Upper lobe of left lung (tissue), 6 donors: ENCODE results near the gene DGLUCY. TPM values are rescaled to one million over a fixed set of nuclear protein-coding genes. Genes with fewer than 3 reads are reported as not detected.

ENCODE experiments used
- ATAC-seq, 2 donors: fragments of 200-7000 bp; cut with Tn5 transposase; one replicate each; pipeline ENCODE4 v1.9.1; 2022; ENCODE audit warnings: mild to moderate bottlenecking in 2 of 2, moderate library complexity in 2 of 2; ENCODE audit not compliant: low FRiP score in 2 of 2
- DNase-seq, 2 donors: peaks; one replicate each; pipeline ENCODE4 v3.0.0-alpha.2; 2019 to 2020
- H3K27ac ChIP-seq, 4 donors: fragments of 200-600 bp; sonication (generic); one replicate each; pipeline ENCODE4 v1.5.1; 2016 to 2019
- H3K27me3 ChIP-seq, 4 donors: fragments of 200-600 bp; sonication (generic); one replicate each; pipeline ENCODE4 v1.5.1; 2017 to 2019
- H3K36me3 ChIP-seq, 4 donors: fragments of 200-600 bp; sonication (generic); one replicate each; pipeline ENCODE4 v1.5.1; 2016 to 2019
- H3K4me1 ChIP-seq, 4 donors: fragments of 200-600 bp; sonication (generic); one replicate each; pipeline ENCODE4 v1.5.1; 2018 to 2019
- H3K4me3 ChIP-seq, 4 donors: fragments of 200-600 bp; sonication (generic); one replicate each; pipeline ENCODE4 v1.5.1; 2017 to 2019; ENCODE audit warnings: mild to moderate bottlenecking in 2 of 4, moderate library complexity in 1 of 4
- H3K9me3 ChIP-seq, 4 donors: fragments of 200-600 bp; sonication (generic); one replicate each; pipeline ENCODE4 v1.5.1; 2018 to 2019
- CTCF ChIP-seq, 6 experiments: fragments of 450-650 bp in 4 of 6; fragments of 200-600 bp in 2 of 6; sonication (generic) in 2 of 6; IDR thresholded peaks; one replicate each; pipeline ENCODE4 v1.5.1; 2016 to 2019; ENCODE audit warnings: antibody characterized with exemption in 6 of 6
- EP300 ChIP-seq, 4 donors: sonication (generic); formaldehyde crosslinking; IDR thresholded peaks; one replicate each; pipeline ENCODE4 v1.5.1; 2017; ENCODE audit warnings: antibody characterized with exemption in 4 of 4, control low read depth in 2 of 4
- POLR2A ChIP-seq, 4 donors: fragments of 450-650 bp; IDR thresholded peaks; one replicate each; pipeline ENCODE4 v1.5.1; 2016 to 2017; ENCODE audit warnings: antibody characterized with exemption in 4 of 4, mild to moderate bottlenecking in 2 of 4
- POLR2AphosphoS5 ChIP-seq, 2 donors: sonication (generic); formaldehyde crosslinking; IDR thresholded peaks; one replicate each; pipeline ENCODE4 v1.5.1; 2017; ENCODE audit warnings: antibody characterized with exemption in 2 of 2
- WGBS, 2 donors: methylation state at CpG; one replicate each; pipeline ENCODE4 v1.1.5; 2017 to 2018; 5-methylcytosine and 5-hydroxymethylcytosine counted together
- total RNA-seq, 6 donors: library from RNA; depleted of rRNA in 4 of 6; stranded (reverse); fragments of >200 nt in 4 of 6; gene quantifications; one replicate each; pipeline versions ENCODE4 v1.1.0 to v1.2.1, GENCODE V29; 2016 to 2021
- donor health status: DM: no; HTN: no; CAD: no; lungs with moderate emphysema.
- donor health status: DM: no; HTN: yes; CAD: no; lungs with severe emphysema.

DGLUCY gene
- total RNA-seq, 6 donors from 2014 or later, result 54.7 to 141 (median 80.3) TPM

- no peak for ATAC-seq
- no peaks in the 10 kb centered on the region for H3K36me3 ChIP-seq
- H3K27ac ChIP-seq, result peak overlapping the region in 1 of 4 donors; percentile 53
- no peak overlapping the region for H3K4me3 ChIP-seq
- TF ChIP-seq POLR2AphosphoS5 (IDR thresholded peaks at IDR 0.05) (no peak), CTCF (IDR thresholded peaks at IDR 0.05) (no peak), EP300 (IDR thresholded peaks at IDR 0.05) (no peak), POLR2A (IDR thresholded peaks at IDR 0.05) (no peak)
- no peaks in the 10 kb centered on the region for H3K9me3 ChIP-seq
- H3K4me1 ChIP-seq, result peaks cover 14 to 26% (median 21%) of the 10 kb centered on the region in 4 donors
- H3K27me3 ChIP-seq, result no peaks in the 10 kb centered on the region
- no peak for DNase-seq
- whole genome bisulfite sequencing, 2 donors, result 93 to 95% methylated on average over 3 of the region's 3 CpGs
These were observed 145.0 kb downstream of the DGLUCY start for GRCh38 chr14:91258876-91259275.

- Histone ChIP-seq H3K27me3 (no peaks in the 10 kb centered on the region), H3K4me3 (no peak overlapping the region), H3K36me3 (no peaks in the 10 kb centered on the region), H3K27ac (no peak overlapping the region), H3K4me1 (peaks cover 20 to 30% (median 21%) of the 10 kb centered on the region in 4 donors), H3K9me3 (no peaks in the 10 kb centered on the region)
- ATAC-seq, result no peak
- no peak for DNase-seq
- TF ChIP-seq EP300 (IDR thresholded peaks at IDR 0.05) (no peak), POLR2AphosphoS5 (IDR thresholded peaks at IDR 0.05) (peak in 1 of 2 donors; percentile 42)
- WGBS, 2 donors, result 94 to 98% methylated on average over 5 of the region's 5 CpGs
These were observed 147.2 kb downstream of the DGLUCY start for GRCh38 chr14:91261115-91261514.

- Histone ChIP-seq H3K27ac (no peak overlapping the region), H3K27me3 (no peaks in the 10 kb centered on the region), H3K4me3 (no peak overlapping the region), H3K9me3 (no peaks in the 10 kb centered on the region), H3K4me1 (peaks cover 20 to 30% (median 21%) of the 10 kb centered on the region in 4 donors), H3K36me3 (no peaks in the 10 kb centered on the region)
- DNase-seq (no peak), ATAC-seq (no peak)
- TF ChIP-seq POLR2AphosphoS5 (IDR thresholded peaks at IDR 0.05) (no peak), POLR2A (IDR thresholded peaks at IDR 0.05) (no peak), EP300 (IDR thresholded peaks at IDR 0.05) (no peak), CTCF (IDR thresholded peaks at IDR 0.05) (no peak)
- 80 to 82% methylated on average over 11 of the region's 11 CpGs for WGBS, 2 donors
These were observed 148.2 kb downstream of the DGLUCY start for GRCh38 chr14:91261986-91262549.

GRCh38 chr14:91263329-91263728, 149.5 kb downstream of the DGLUCY start:
- ATAC-seq, result no peak

More at GRCh38 chr14:91263329-91263728, 149.5 kb downstream of the DGLUCY start:
- no peaks in the 10 kb centered on the region for H3K36me3 ChIP-seq
- 87 to 96% methylated on average over 2 of the region's 2 CpGs for WGBS, 2 donors
- no peaks in the 10 kb centered on the region for H3K27me3 ChIP-seq
- no peak for DNase-seq
- peak overlapping the region in 3 of 4 donors; percentile 44 to 58 (median 48) for H3K4me3 ChIP-seq
- H3K27ac ChIP-seq, result peak overlapping the region in 2 of 4 donors; percentile 13 to 58
- H3K4me1 ChIP-seq, result peaks cover 8 to 21% (median 11%) of the 10 kb centered on the region in 4 donors
- H3K9me3 ChIP-seq, result no peaks in the 10 kb centered on the region
- TF ChIP-seq POLR2A (IDR thresholded peaks at IDR 0.05), result no peak
- TF ChIP-seq POLR2AphosphoS5 (IDR thresholded peaks at IDR 0.05), result no peak
- no peak for TF ChIP-seq CTCF (IDR thresholded peaks at IDR 0.05)
- TF ChIP-seq EP300 (IDR thresholded peaks at IDR 0.05), result no peak
